Smooth muscle cell of the coronary artery (primary cell): ENCODE measurements around the gene MRM2. TPM values are rescaled to one million over a fixed set of nuclear protein-coding genes. Genes with fewer than 3 reads are reported as not detected.

ENCODE experiments used
- total RNA-seq: library from RNA; depleted of rRNA; stranded (reverse); fragments of >200 nt; gene quantifications from 2 replicates; pipeline ENCODE4 v1.2.3, GENCODE V29; 2014; ENCODE audit warnings: low replicate concordance

Gene MRM2
- total RNA-seq = 10.1 and 14.4 TPM in 2 replicates

DNA sequence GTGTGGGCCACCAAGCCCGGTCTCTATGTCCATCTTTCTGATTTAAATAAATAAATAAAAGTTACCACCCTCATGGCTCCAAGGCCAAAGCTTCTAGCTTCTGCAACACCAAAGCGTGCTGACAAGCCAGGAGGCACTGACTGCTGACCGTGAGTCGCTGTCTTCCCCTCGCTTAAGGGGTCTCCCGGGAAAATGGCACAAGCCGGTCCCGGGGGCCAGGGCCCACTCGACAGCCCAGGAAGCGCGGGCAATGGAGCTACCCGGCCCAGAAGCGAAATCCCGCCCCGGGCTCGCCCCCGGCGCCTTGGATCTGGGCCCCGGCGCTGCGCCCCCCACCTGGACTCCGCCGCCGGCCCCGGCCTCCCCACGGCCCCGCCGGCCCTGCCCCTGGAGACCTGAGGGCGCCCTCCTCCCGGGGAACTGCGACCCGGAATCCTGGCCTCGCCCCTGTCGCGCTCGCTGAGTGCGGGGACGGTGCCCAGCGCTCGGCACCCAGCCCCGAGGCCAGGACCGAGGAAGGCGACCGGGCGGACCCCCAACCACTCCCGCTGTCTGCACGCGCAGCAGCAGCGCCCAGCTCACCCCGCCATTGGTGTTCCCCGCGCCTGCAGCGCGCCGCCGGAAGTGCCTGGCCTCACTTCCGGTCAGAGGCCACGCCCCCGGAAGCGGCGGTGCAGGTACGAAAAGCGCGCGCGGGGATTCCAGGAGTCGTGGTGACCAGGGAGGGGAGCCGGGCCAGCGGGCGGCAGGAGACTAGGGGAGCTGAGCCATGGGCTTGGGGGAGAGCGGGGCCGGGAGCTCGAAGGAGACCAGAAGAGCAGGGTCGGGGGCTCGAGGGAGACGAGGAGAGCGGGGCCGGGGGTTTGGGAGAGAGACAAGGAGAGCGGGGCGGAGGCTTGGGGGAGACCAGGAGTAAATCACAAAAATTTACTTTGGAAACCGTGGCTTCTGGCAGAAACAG lies at the start of gene MRM2, which contains the start of gene NUDT1:
TSS of gene MRM2 (minus strand) at position 626 of the 961 bp plus-strand sequence. CDS start at position 590, 36 bp downstream.
TSS of gene NUDT1 (plus strand) at position 647 of the 961 bp plus-strand sequence. CDS start 2,349 bp downstream, outside the sequence.

GRCh38 chr7:2232766-2233520 lies 9.1 kb downstream of the MRM2 start, which contains the start of gene MAD1L1:
TSS of gene MAD1L1 (minus strand) at chr7:2232945. CDS start at chr7:2230133, 2,812 bp downstream.

Other genes with a start within 250 kb of the MRM2 start
- 53.6 and 59.3 TPM in 2 replicates for gene MAD1L1, start 9.3 kb downstream of the MRM2 start, total RNA-seq
- 29.5 and 32.7 TPM in 2 replicates for gene NUDT1, start within 50 bp of the MRM2 start, total RNA-seq
- 10.9 and 20.1 TPM in 2 replicates for gene SNX8, start 72.2 kb upstream of the MRM2 start, total RNA-seq
- 140 and 165 TPM in 2 replicates for gene EIF3B, start 112.6 kb upstream of the MRM2 start, total RNA-seq
- 6.0 and 7.4 TPM in 2 replicates for gene CHST12, start 161.4 kb upstream of the MRM2 start, total RNA-seq
- not detected in 2 replicates for gene GRIFIN, start 234.2 kb upstream of the MRM2 start, total RNA-seq